Loucy (cell line): Measurements from ENCODE around the gene TAF4.

Experiments used
- H2AFZ ChIP-seq: fragments of 200-600 bp; sonication (generic); 2 replicates; pipeline ENCODE4 v1.6.0; 2016; ENCODE audit warnings: antibody characterized with exemption, mild to moderate bottlenecking, low read length, moderate library complexity
- H3F3A ChIP-seq: fragments of 200-600 bp; 2 replicates; pipeline ENCODE4 v1.6.0; 2016; ENCODE audit warnings: antibody characterized with exemption, low read depth, mild to moderate bottlenecking
- H3K27me3 ChIP-seq: fragments of 200-600 bp; sonication (generic); 2 replicates; pipeline ENCODE4 v1.6.1; 2014; ENCODE audit warnings: low read length, mild to moderate bottlenecking; ENCODE audit not compliant: insufficient read depth, poor library complexity, severe bottlenecking
- H3K36me3 ChIP-seq: fragments of 200-600 bp; sonication (generic); 2 replicates; pipeline ENCODE4 v1.6.1; 2016; ENCODE audit warnings: low read length; ENCODE audit not compliant: insufficient read depth
- H3K4me1 ChIP-seq: fragments of 200-600 bp; sonication (generic); 2 replicates; pipeline ENCODE4 v1.5.1; 2014; ENCODE audit warnings: low read length, mild to moderate bottlenecking; ENCODE audit not compliant: insufficient read depth, poor library complexity, severe bottlenecking
- H3K4me2 ChIP-seq: fragments of 200-600 bp; sonication (generic); 2 replicates; pipeline ENCODE4 v1.6.0; 2014; ENCODE audit warnings: antibody characterized with exemption, low read length, low read depth, mild to moderate bottlenecking; ENCODE audit not compliant: poor library complexity, severe bottlenecking
- H3K4me3 ChIP-seq: fragments of 200-600 bp; sonication (generic); 2 replicates; pipeline ENCODE4 v1.5.1; 2014; ENCODE audit warnings: low read length, mild to moderate bottlenecking, mixed read lengths; ENCODE audit not compliant: poor library complexity, severe bottlenecking
- H3K79me2 ChIP-seq: fragments of 200-600 bp; sonication (generic); 2 replicates; pipeline ENCODE4 v1.6.1; 2014; ENCODE audit warnings: low read length; ENCODE audit not compliant: insufficient read depth
- H3K9ac ChIP-seq: fragments of 200-600 bp; sonication (generic); 2 replicates; pipeline ENCODE4 v1.6.0; 2014; ENCODE audit warnings: mild to moderate bottlenecking, low read depth, low read length, moderate library complexity; ENCODE audit not compliant: poor library complexity, severe bottlenecking
- H3K9me2 ChIP-seq: fragments of 200-600 bp; sonication (generic); replicated peaks from 2 replicates; pipeline ENCODE4 v1.6.1; 2016; ENCODE audit warnings: low read depth, low read length, mixed read lengths
- H3K9me3 ChIP-seq: fragments of 200-600 bp; sonication (generic); 2 replicates; pipeline ENCODE4 v1.6.1; 2014; ENCODE audit warnings: mild to moderate bottlenecking, antibody characterized with exemption, low read length, low read depth; ENCODE audit not compliant: insufficient read depth
- H4K20me1 ChIP-seq: fragments of 200-600 bp; sonication (generic); 2 replicates; pipeline ENCODE4 v1.6.0; 2014; ENCODE audit warnings: antibody characterized with exemption, low read length, mild to moderate bottlenecking; ENCODE audit not compliant: insufficient read depth, poor library complexity, severe bottlenecking
- EZH2phosphoT487 ChIP-seq: fragments of 200-600 bp; IDR thresholded peaks from 2 replicates; pipeline ENCODE4 v1.6.1; 2018; ENCODE audit warnings: antibody characterized with exemption, mild to moderate bottlenecking, moderate library complexity, borderline replicate concordance
- TF ChIP-seq, protein P1 (sequence below): fragments of 200-600 bp; sonication (generic); conservative IDR thresholded peaks from 2 replicates; pipeline ENCODE4 v1.5.1; 2014; ENCODE audit warnings: mild to moderate bottlenecking, antibody characterized with exemption, low read length

TAF4 gene

GRCh38 chr20:61991476-61991875 is 74.2 kb downstream of the TAF4 start:
- peaks cover 84% of the 10 kb centered on the region; the same call in 1 of the 2 replicates for H3K36me3 ChIP-seq
- TF ChIP-seq, protein P1, sequence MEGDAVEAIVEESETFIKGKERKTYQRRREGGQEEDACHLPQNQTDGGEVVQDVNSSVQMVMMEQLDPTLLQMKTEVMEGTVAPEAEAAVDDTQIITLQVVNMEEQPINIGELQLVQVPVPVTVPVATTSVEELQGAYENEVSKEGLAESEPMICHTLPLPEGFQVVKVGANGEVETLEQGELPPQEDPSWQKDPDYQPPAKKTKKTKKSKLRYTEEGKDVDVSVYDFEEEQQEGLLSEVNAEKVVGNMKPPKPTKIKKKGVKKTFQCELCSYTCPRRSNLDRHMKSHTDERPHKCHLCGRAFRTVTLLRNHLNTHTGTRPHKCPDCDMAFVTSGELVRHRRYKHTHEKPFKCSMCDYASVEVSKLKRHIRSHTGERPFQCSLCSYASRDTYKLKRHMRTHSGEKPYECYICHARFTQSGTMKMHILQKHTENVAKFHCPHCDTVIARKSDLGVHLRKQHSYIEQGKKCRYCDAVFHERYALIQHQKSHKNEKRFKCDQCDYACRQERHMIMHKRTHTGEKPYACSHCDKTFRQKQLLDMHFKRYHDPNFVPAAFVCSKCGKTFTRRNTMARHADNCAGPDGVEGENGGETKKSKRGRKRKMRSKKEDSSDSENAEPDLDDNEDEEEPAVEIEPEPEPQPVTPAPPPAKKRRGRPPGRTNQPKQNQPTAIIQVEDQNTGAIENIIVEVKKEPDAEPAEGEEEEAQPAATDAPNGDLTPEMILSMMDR = no peak
- no peak for TF ChIP-seq EZH2phosphoT487

GRCh38 chr20:61990484-61990883 is 75.2 kb downstream of the TAF4 start:
- Histone ChIP-seq H3K79me2 (no peaks in the 10 kb centered on the region), H3K36me3 (peaks cover 81% of the 10 kb centered on the region; the same call in 1 of the 2 replicates), H3K9ac (no peak overlapping the region), H3K9me2 (no peaks in the 10 kb centered on the region), H4K20me1 (no peaks in the 10 kb centered on the region), H3K4me1 (no peaks in the 10 kb centered on the region), H3K4me2 (no peak overlapping the region), H3K4me3 (no peak overlapping the region), H3K9me3 (peaks cover 2% of the 10 kb centered on the region; the same call in 1 of the 2 replicates), H2AFZ (no peak overlapping the region), H3F3A (peaks cover 4% of the 10 kb centered on the region; the same call in 1 of the 2 replicates), H3K27me3 (no peaks in the 10 kb centered on the region)
- no peak for TF ChIP-seq EZH2phosphoT487
- TF ChIP-seq, protein P1 = no peak

More at GRCh38 chr20:61991476-61991875, 74.2 kb downstream of the TAF4 start:
- H3F3A ChIP-seq = peaks cover 2% of the 10 kb centered on the region; the same call in 1 of the 2 replicates
- no peak overlapping the region for H2AFZ ChIP-seq
- H3K9me2 ChIP-seq = no peaks in the 10 kb centered on the region
- no peaks in the 10 kb centered on the region for H3K27me3 ChIP-seq
- H3K9ac ChIP-seq = no peak overlapping the region
- no peak overlapping the region for H3K4me3 ChIP-seq
- H4K20me1 ChIP-seq = no peaks in the 10 kb centered on the region
- H3K9me3 ChIP-seq = no peaks in the 10 kb centered on the region
- no peaks in the 10 kb centered on the region for H3K4me1 ChIP-seq
- no peak overlapping the region for H3K4me2 ChIP-seq
- H3K79me2 ChIP-seq = no peaks in the 10 kb centered on the region

GRCh38 chr20:61989741-61990140 is 75.9 kb downstream of the TAF4 start:
- Histone ChIP-seq H3K79me2 (no peaks in the 10 kb centered on the region), H3K36me3 (peaks cover 80% of the 10 kb centered on the region; the same call in 1 of the 2 replicates), H3K9ac (no peak overlapping the region), H3K27me3 (no peaks in the 10 kb centered on the region), H3K4me1 (no peaks in the 10 kb centered on the region), H2AFZ (no peak overlapping the region), H3F3A (peaks cover 4% of the 10 kb centered on the region; the same call in 1 of the 2 replicates), H3K9me3 (peaks cover 4% of the 10 kb centered on the region; the same call in 1 of the 2 replicates), H3K4me3 (no peak overlapping the region), H3K4me2 (no peak overlapping the region), H4K20me1 (no peaks in the 10 kb centered on the region), H3K9me2 (no peaks in the 10 kb centered on the region)
- TF ChIP-seq, protein P1 = no peak
- no peak for TF ChIP-seq EZH2phosphoT487
